Gastrocnemius medialis (tissue), 4 donors: Measurements from ENCODE around the gene WDR89.
"Not testable (repeated sequence)": the region's sequence is repeated elsewhere in the genome, so short reads cannot be mapped to it uniquely, and the experiment has no call there.

Experiments
- CTCF ChIP-seq, 5 experiments: fragments of 450-650 bp in 3 of 5; fragments of 200-600 bp in 2 of 5; sonication (generic) in 2 of 5; IDR thresholded peaks in 4 of 5; conservative IDR thresholded peaks in 1 of 5; 1 replicate in 4 of 5; 2 replicates in 1 of 5; pipeline ENCODE4 v1.5.1; 2016 to 2019; ENCODE audit warnings: antibody characterized with exemption in 5 of 5, mild to moderate bottlenecking in 3 of 5, moderate library complexity in 3 of 5
- POLR2A ChIP-seq, 2 donors: fragments of 450-650 bp; IDR thresholded peaks; one replicate each; pipeline ENCODE4 v1.6.1; 2017; ENCODE audit warnings: antibody characterized with exemption in 2 of 2, mild to moderate bottlenecking in 2 of 2, moderate library complexity in 2 of 2

DNA sequence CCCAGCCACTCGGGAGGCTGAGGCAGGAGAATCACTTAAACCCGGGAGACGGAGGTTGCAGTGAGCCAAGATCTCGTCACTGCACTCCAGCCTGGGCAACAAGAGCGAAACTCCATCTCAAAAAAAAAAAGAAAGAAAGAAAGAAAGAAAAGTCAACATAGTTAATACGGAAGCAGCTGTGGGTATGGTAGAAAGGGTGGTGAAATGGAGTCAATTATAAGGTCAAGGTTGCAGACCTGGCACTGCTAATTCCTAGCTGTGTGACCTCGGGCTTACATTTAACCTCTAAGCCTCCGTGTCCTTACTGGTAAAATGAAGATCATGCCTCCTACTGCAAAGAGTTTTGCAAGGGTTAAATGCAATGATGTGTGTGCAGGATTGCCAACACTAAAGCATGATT is 58.6 kb downstream of the WDR89 start:
- not testable (repeated sequence) for TF ChIP-seq POLR2A (IDR thresholded peaks at IDR 0.05); CTCF (IDR thresholded peaks at IDR 0.05 in 4 of 5, conservative IDR thresholded peaks at IDR 0.05 in 1 of 5)
